Neural cell (in vitro differentiated cells): ENCODE results near the gene STMP1. TPM values are rescaled to one million over a fixed set of nuclear protein-coding genes. Genes with fewer than 3 reads are reported as not detected.

Experiments used
- H2AFZ ChIP-seq: fragments of 200-600, 300-800 bp; sonication (generic), shearing (Covaris generic); 2 replicates; pipeline ENCODE4 v1.6.0; 2014; ENCODE audit warnings: low read depth, mild to moderate bottlenecking, antibody characterized with exemption, low read length, moderate library complexity
- H3F3A ChIP-seq: fragments of 200-600 bp; shearing (Covaris generic); 2 replicates; pipeline ENCODE4 v1.6.1; 2016; ENCODE audit warnings: mild to moderate bottlenecking, moderate library complexity, mixed read lengths, antibody characterized with exemption, low read length; ENCODE audit not compliant: insufficient read depth, poor library complexity, severe bottlenecking
- H3K27ac ChIP-seq: fragments of 200-600, 300-800 bp; sonication (generic), shearing (Covaris generic); 2 replicates; pipeline ENCODE4 v1.5.1; 2014; ENCODE audit warnings: mild to moderate bottlenecking, low read length, moderate library complexity
- H3K27me3 ChIP-seq: fragments of 300-800, 200-600 bp; sonication (generic), shearing (Covaris generic); 2 replicates; pipeline ENCODE4 v1.6.0; 2014; ENCODE audit warnings: mild to moderate bottlenecking, low read depth, low read length, moderate library complexity; ENCODE audit not compliant: insufficient read depth
- H3K36me3 ChIP-seq: fragments of 300-800, 200-600 bp; sonication (generic), shearing (Covaris generic); 2 replicates; pipeline ENCODE4 v1.5.1; 2014; ENCODE audit warnings: mild to moderate bottlenecking, antibody characterized with exemption, low read length, moderate library complexity; ENCODE audit not compliant: insufficient read depth
- H3K4me2 ChIP-seq: fragments of 300-800, 200-600 bp; sonication (generic), shearing (Covaris generic); 2 replicates; pipeline ENCODE4 v1.6.0; 2014; ENCODE audit warnings: mild to moderate bottlenecking, low read length
- H3K4me3 ChIP-seq: fragments of 300-800, 200-600 bp; sonication (generic), shearing (Covaris generic); 2 replicates; pipeline ENCODE4 v1.5.1; 2014; ENCODE audit warnings: mild to moderate bottlenecking, low read length, moderate library complexity
- H3K79me2 ChIP-seq: fragments of 200-600 bp; shearing (Covaris generic); replicated peaks from 2 replicates; pipeline ENCODE4 v1.6.0; 2014; ENCODE audit warnings: mild to moderate bottlenecking, low read length, moderate library complexity; ENCODE audit not compliant: insufficient read depth
- H3K9ac ChIP-seq: fragments of 300-800, 200-600 bp; sonication (generic), shearing (Covaris generic); 2 replicates; pipeline ENCODE4 v1.6.1; 2016; ENCODE audit warnings: mild to moderate bottlenecking, low read length, mixed read lengths
- H3K9me2 ChIP-seq: fragments of 200-600 bp; shearing (Covaris generic); 2 replicates; pipeline ENCODE4 v1.6.1; 2016; ENCODE audit warnings: mild to moderate bottlenecking, low read length, mixed read lengths; ENCODE audit not compliant: insufficient read depth
- H3K9me3 ChIP-seq: fragments of 200-600, 300-800 bp; sonication (generic), shearing (Covaris generic); 2 replicates; pipeline ENCODE4 v1.6.1; 2016; ENCODE audit warnings: mild to moderate bottlenecking, mixed run types, low read length, moderate library complexity, mixed read lengths
- H4K20me1 ChIP-seq: fragments of 200-600 bp; shearing (Covaris generic); 2 replicates; pipeline ENCODE4 v1.6.1; 2016; ENCODE audit warnings: mild to moderate bottlenecking, mixed run types; ENCODE audit not compliant: insufficient read depth
- EP300 ChIP-seq: fragments of 450-650 bp; conservative IDR thresholded peaks from 2 replicates; pipeline ENCODE4 v1.6.1; 2014; ENCODE audit warnings: antibody characterized with exemption, mild to moderate bottlenecking, moderate library complexity; ENCODE audit not compliant: poor library complexity, severe bottlenecking
- EZH2 ChIP-seq: fragments of 200-600, 300-800 bp; shearing (Covaris generic), sonication (generic); IDR thresholded peaks from 2 replicates; pipeline ENCODE4 v1.6.1; 2014; ENCODE audit warnings: antibody characterized with exemption, low read length, borderline replicate concordance, mild to moderate bottlenecking; ENCODE audit not compliant: insufficient read depth, poor library complexity, severe bottlenecking
- MXI1 ChIP-seq: fragments of 450-650 bp; conservative IDR thresholded peaks from 2 replicates; pipeline ENCODE4 v1.6.1; 2014; ENCODE audit warnings: antibody characterized with exemption, mild to moderate bottlenecking; ENCODE audit not compliant: poor library complexity, severe bottlenecking
- POLR2AphosphoS5 ChIP-seq: IDR thresholded peaks from 2 replicates; pipeline ENCODE4 v1.6.1; 2012
- RAD21 ChIP-seq: fragments of 450-650 bp; conservative IDR thresholded peaks from 2 replicates; pipeline ENCODE4 v1.6.1; 2014; ENCODE audit warnings: antibody characterized with exemption, mild to moderate bottlenecking, moderate library complexity
- SMC3 ChIP-seq: fragments of 450-650 bp; conservative IDR thresholded peaks from 2 replicates; pipeline ENCODE4 v1.6.1; 2014; ENCODE audit warnings: antibody characterized with exemption, mild to moderate bottlenecking, moderate library complexity; ENCODE audit not compliant: poor library complexity
- TAF1 ChIP-seq: IDR thresholded peaks from 2 replicates; pipeline ENCODE4 v1.6.1; 2012; ENCODE audit warnings: low read depth
- polyA plus RNA-seq: library from polyadenylated mRNA; depleted of rRNA; stranded (reverse); fragments of >200 nt; gene quantifications from 2 replicates; pipeline ENCODE4 v1.2.3, GENCODE V29; 2014
- TF ChIP-seq, protein P1 (sequence below): fragments of 450-650 bp; IDR thresholded peaks from 2 replicates; pipeline ENCODE4 v1.5.1; 2014; ENCODE audit warnings: antibody characterized with exemption, mild to moderate bottlenecking, moderate library complexity; ENCODE audit not compliant: poor library complexity, severe bottlenecking
- TF ChIP-seq, protein P2 (sequence below): IDR thresholded peaks from 2 replicates; pipeline ENCODE4 v1.6.1; 2012; ENCODE audit warnings: borderline replicate concordance

The STMP1 gene
- polyA plus RNA-seq, 1 donor from 2014 or later, result 81.6 TPM

DNA sequence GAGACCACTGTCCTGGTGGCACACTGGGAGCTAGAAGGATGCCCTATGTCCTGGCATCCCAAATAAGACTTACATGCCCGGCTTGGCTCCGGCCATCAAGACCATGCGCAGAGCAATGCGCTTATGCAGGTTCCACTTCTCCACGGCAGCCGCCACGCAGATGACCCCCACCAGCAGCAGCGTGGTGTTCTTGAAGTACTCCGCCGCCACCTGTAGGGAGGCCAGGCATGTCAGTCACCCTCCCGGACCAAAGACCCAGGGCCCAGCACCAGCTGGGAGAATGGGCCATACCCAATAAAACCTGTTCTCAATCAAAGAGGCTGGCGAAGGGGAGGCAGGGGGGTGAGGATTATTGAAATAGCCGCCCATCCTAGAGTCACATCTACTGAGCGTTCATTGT, 45.7 kb downstream of the STMP1 start:
- no peak overlapping the region for H3K9ac ChIP-seq
- no peaks in the 10 kb centered on the region for H3K9me3 ChIP-seq
- H3K79me2 ChIP-seq, result no peaks in the 10 kb centered on the region
- H3K9me2 ChIP-seq, result no peaks in the 10 kb centered on the region
- H3K4me2 ChIP-seq, result no peak overlapping the region
- H3K36me3 ChIP-seq, result no peaks in the 10 kb centered on the region
- no peak for TF ChIP-seq RAD21
- no peak for TF ChIP-seq EZH2
- no peak for TF ChIP-seq TAF1
- TF ChIP-seq SMC3, result no peak
- TF ChIP-seq MXI1, result no peak
- TF ChIP-seq, protein P1, sequence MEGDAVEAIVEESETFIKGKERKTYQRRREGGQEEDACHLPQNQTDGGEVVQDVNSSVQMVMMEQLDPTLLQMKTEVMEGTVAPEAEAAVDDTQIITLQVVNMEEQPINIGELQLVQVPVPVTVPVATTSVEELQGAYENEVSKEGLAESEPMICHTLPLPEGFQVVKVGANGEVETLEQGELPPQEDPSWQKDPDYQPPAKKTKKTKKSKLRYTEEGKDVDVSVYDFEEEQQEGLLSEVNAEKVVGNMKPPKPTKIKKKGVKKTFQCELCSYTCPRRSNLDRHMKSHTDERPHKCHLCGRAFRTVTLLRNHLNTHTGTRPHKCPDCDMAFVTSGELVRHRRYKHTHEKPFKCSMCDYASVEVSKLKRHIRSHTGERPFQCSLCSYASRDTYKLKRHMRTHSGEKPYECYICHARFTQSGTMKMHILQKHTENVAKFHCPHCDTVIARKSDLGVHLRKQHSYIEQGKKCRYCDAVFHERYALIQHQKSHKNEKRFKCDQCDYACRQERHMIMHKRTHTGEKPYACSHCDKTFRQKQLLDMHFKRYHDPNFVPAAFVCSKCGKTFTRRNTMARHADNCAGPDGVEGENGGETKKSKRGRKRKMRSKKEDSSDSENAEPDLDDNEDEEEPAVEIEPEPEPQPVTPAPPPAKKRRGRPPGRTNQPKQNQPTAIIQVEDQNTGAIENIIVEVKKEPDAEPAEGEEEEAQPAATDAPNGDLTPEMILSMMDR, result no peak
- TF ChIP-seq EP300, result no peak
- TF ChIP-seq POLR2AphosphoS5, result no peak
- TF ChIP-seq, protein P2, sequence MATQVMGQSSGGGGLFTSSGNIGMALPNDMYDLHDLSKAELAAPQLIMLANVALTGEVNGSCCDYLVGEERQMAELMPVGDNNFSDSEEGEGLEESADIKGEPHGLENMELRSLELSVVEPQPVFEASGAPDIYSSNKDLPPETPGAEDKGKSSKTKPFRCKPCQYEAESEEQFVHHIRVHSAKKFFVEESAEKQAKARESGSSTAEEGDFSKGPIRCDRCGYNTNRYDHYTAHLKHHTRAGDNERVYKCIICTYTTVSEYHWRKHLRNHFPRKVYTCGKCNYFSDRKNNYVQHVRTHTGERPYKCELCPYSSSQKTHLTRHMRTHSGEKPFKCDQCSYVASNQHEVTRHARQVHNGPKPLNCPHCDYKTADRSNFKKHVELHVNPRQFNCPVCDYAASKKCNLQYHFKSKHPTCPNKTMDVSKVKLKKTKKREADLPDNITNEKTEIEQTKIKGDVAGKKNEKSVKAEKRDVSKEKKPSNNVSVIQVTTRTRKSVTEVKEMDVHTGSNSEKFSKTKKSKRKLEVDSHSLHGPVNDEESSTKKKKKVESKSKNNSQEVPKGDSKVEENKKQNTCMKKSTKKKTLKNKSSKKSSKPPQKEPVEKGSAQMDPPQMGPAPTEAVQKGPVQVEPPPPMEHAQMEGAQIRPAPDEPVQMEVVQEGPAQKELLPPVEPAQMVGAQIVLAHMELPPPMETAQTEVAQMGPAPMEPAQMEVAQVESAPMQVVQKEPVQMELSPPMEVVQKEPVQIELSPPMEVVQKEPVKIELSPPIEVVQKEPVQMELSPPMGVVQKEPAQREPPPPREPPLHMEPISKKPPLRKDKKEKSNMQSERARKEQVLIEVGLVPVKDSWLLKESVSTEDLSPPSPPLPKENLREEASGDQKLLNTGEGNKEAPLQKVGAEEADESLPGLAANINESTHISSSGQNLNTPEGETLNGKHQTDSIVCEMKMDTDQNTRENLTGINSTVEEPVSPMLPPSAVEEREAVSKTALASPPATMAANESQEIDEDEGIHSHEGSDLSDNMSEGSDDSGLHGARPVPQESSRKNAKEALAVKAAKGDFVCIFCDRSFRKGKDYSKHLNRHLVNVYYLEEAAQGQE, result no peak
- no peaks in the 10 kb centered on the region for H3K27me3 ChIP-seq
- H3F3A ChIP-seq, result no peaks in the 10 kb centered on the region
- no peak overlapping the region for H3K4me3 ChIP-seq
- H3K27ac ChIP-seq, result no peak overlapping the region
- no peak overlapping the region for H2AFZ ChIP-seq
- no peaks in the 10 kb centered on the region for H4K20me1 ChIP-seq

DNA sequence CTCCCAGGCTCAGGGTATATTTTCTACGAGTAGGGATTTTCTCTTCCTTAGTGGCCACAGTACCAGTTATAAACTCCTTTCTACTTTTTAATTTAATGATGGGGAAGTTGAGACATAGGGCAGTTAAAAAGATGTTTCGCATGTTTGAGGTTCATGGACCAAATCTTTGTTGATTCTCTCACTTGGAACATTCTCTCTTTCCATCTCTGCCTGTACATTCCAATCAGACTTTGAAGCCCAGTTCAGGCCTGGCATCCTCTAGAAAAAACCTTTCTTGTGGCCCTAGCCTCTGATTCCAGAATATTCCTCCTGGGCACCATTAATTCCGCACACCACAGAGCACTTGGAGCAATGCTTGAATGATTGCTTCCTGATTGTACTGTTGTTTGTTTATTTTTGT, 47.2 kb downstream of the STMP1 start:
- H3K4me2 ChIP-seq, result no peak overlapping the region
- H4K20me1 ChIP-seq, result no peaks in the 10 kb centered on the region
- H3K27me3 ChIP-seq, result no peaks in the 10 kb centered on the region
- no peak overlapping the region for H3K27ac ChIP-seq
- H2AFZ ChIP-seq, result no peak overlapping the region
- H3K4me3 ChIP-seq, result no peak overlapping the region
- no peak overlapping the region for H3K9ac ChIP-seq
- H3F3A ChIP-seq, result no peaks in the 10 kb centered on the region
- H3K9me2 ChIP-seq, result no peaks in the 10 kb centered on the region
- no peaks in the 10 kb centered on the region for H3K9me3 ChIP-seq
- no peaks in the 10 kb centered on the region for H3K79me2 ChIP-seq
- TF ChIP-seq SMC3 (no peak), EZH2 (no peak), POLR2AphosphoS5 (no peak), RAD21 (no peak), MXI1 (no peak), TAF1 (no peak), EP300 (no peak)
- TF ChIP-seq, protein P2, result no peak
- TF ChIP-seq, protein P1, result no peak
- no peaks in the 10 kb centered on the region for H3K36me3 ChIP-seq
